Tibial nerve (tissue), 4 donors: ENCODE data around the gene FBN1. TPM values are rescaled to one million over a fixed set of nuclear protein-coding genes. Genes with fewer than 3 reads are reported as not detected.

Source experiments
- DNase-seq, 2 donors: peaks; one replicate each; pipeline ENCODE4 v3.0.0-alpha.2; 2019; ENCODE audit warnings: low spot score in 2 of 2
- H3K27ac ChIP-seq, 4 donors: fragments of 200-600 bp; sonication (generic) in 3 of 4; one replicate each; pipeline ENCODE4 v1.5.1; 2017 to 2019; ENCODE audit warnings: mild to moderate bottlenecking in 1 of 4
- H3K27me3 ChIP-seq, 2 donors: fragments of 200-600 bp; sonication (generic) in 1 of 2; one replicate each; pipeline versions ENCODE4 v1.5.1 to v1.6.0; 2017 to 2019
- H3K36me3 ChIP-seq, 3 donors: fragments of 200-600 bp; sonication (generic); one replicate each; pipeline ENCODE4 v1.5.1; 2018 to 2019
- H3K4me1 ChIP-seq, 4 donors: fragments of 200-600 bp; sonication (generic) in 3 of 4; one replicate each; pipeline ENCODE4 v1.5.1; 2017 to 2019
- H3K4me3 ChIP-seq, 4 donors: fragments of 200-600 bp; sonication (generic) in 3 of 4; one replicate each; pipeline ENCODE4 v1.5.1; 2017 to 2019; ENCODE audit warnings: mild to moderate bottlenecking in 1 of 4, moderate library complexity in 1 of 4
- H3K9me3 ChIP-seq, 4 donors: fragments of 200-600 bp; sonication (generic) in 3 of 4; one replicate each; pipeline ENCODE4 v1.5.1; 2017 to 2019
- CTCF ChIP-seq, 5 experiments: fragments of 200-600 bp in 3 of 5; fragments of 450-650 bp in 2 of 5; sonication (generic) in 3 of 5; IDR thresholded peaks; one replicate each; pipeline ENCODE4 v1.5.1; 2016 to 2019; ENCODE audit warnings: antibody characterized with exemption in 5 of 5, mild to moderate bottlenecking in 3 of 5, moderate library complexity in 2 of 5
- EP300 ChIP-seq, 2 donors: sonication (generic); formaldehyde crosslinking; IDR thresholded peaks; one replicate each; pipeline ENCODE4 v1.6.1; 2017; ENCODE audit warnings: antibody characterized with exemption in 2 of 2, mild to moderate bottlenecking in 1 of 2
- POLR2A ChIP-seq, 2 donors: fragments of 450-650 bp; IDR thresholded peaks; one replicate each; pipeline ENCODE4 v1.6.1; 2017; ENCODE audit warnings: antibody characterized with exemption in 2 of 2, mild to moderate bottlenecking in 2 of 2, moderate library complexity in 2 of 2
- WGBS, 2 donors: methylation state at CpG; one replicate each; pipeline ENCODE4 v1.1.5; 2018; 5-methylcytosine and 5-hydroxymethylcytosine counted together
- total RNA-seq, 4 donors: library from RNA; depleted of rRNA; stranded (reverse); fragments of >200 nt; gene quantifications; one replicate each; pipeline ENCODE4 v1.1.0, GENCODE V29; 2016

FBN1 gene
- total RNA-seq, 4 donors from 2014 or later, result 144 to 293 (median 234) TPM

GRCh38 chr15:48360841-48361240 lies 284.7 kb downstream of the FBN1 start:
- Histone ChIP-seq H3K36me3 (no peaks in the 10 kb centered on the region), H3K4me3 (no peak overlapping the region), H3K27me3 (no peaks in the 10 kb centered on the region), H3K27ac (no peak overlapping the region), H3K4me1 (peaks cover 0 to 38% (median 7%) of the 10 kb centered on the region in 4 donors), H3K9me3 (no peaks in the 10 kb centered on the region)
- no peak for TF ChIP-seq POLR2A (IDR thresholded peaks at IDR 0.05)
- no peak for TF ChIP-seq EP300 (IDR thresholded peaks at IDR 0.05)
- no peak for TF ChIP-seq CTCF (IDR thresholded peaks at IDR 0.05)
- DNase-seq, result no peak
- 69 to 88% methylated on average over 2 of the region's 2 CpGs for WGBS, 2 donors

Other genes with a start within 250 kb of the FBN1 start
- gene CEP152, start 165.4 kb upstream of the FBN1 start, total RNA-seq, result 10 to 100 TPM in 3 of 4 donors, 1 to 10 TPM in 1; 9.2 to 12.5 (median 11.2) TPM
- 100 to 1,000 TPM; 242 to 458 (median 311) TPM for gene EID1, start 232.4 kb upstream of the FBN1 start, total RNA-seq